ENCODE results near the gene CST9L. TPM values are rescaled to one million over a fixed set of nuclear protein-coding genes. Genes with fewer than 3 reads are reported as not detected.

Gene CST9L
- total RNA-seq, 1 experiment from 2014 or later, result not detected

DNA sequence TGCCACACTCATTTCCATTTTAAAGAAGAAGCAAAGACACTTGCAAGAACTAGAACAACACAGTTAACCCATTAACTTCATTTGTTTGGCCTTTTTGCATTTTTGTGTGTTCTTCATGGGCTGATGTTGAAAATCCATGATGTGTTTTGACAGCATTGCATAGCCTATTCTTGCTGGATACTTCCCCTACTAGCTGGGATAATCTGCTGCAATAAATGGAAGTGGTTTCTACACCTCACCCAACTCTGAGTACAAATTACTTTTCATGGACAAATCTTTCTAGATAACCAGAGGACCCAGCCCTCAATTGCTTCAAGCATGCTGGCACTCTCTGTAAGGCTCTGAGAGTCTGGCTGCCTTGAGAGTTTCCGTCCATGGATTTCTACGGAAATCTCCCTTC lies 26.5 kb downstream of the CST9L start:
- ChIA-PET POLR2A (ENCODE audit: unreplicated experiment) (no interaction called here), CTCF (no interaction called here)
- Histone ChIP-seq H3K27ac (no peak overlapping the region), H3K9me2 (ENCODE audit: insufficient read depth) (no peaks in the 10 kb centered on the region), H3K4me2 (no peak overlapping the region), H3F3A (ENCODE audit: insufficient read depth, low read depth) (0 out of 2 replicates have a peak, but pooled peaks cover 5% of the 10 kb centered on the region), H3K9me3 (ENCODE audit: insufficient read depth, low read depth) (no peaks in the 10 kb centered on the region; the same call in 1 of the 2 replicates), H2AFZ (no peak overlapping the region), H3K4me1 (replicated peaks; ENCODE audit: insufficient read depth) (no peaks in the 10 kb centered on the region; the same call in 1 of the 2 replicates), H4K20me1 (ENCODE audit: insufficient read depth) (no peaks in the 10 kb centered on the region), H3K79me2 (ENCODE audit: low read depth) (no peaks in the 10 kb centered on the region), H3K27me3 (ENCODE audit: insufficient read depth, low read depth) (no peaks in the 10 kb centered on the region), H3K36me3 (ENCODE audit: low read depth) (no peaks in the 10 kb centered on the region), H3K4me3 (no peak overlapping the region)
- BruUV-seq (replicated peaks), result no TSS peak
- intact Hi-C loops (cut with micrococcal nuclease; ENCODE audit: unreplicated experiment), result no loop called here
- DNase-seq, result peak in 1 of 2 experiments; percentile 3
- no peak for TF ChIP-seq EZH2 (IDR thresholded peaks at IDR 0.05; ENCODE audit: low read depth)
- TF ChIP-seq, protein P1, sequence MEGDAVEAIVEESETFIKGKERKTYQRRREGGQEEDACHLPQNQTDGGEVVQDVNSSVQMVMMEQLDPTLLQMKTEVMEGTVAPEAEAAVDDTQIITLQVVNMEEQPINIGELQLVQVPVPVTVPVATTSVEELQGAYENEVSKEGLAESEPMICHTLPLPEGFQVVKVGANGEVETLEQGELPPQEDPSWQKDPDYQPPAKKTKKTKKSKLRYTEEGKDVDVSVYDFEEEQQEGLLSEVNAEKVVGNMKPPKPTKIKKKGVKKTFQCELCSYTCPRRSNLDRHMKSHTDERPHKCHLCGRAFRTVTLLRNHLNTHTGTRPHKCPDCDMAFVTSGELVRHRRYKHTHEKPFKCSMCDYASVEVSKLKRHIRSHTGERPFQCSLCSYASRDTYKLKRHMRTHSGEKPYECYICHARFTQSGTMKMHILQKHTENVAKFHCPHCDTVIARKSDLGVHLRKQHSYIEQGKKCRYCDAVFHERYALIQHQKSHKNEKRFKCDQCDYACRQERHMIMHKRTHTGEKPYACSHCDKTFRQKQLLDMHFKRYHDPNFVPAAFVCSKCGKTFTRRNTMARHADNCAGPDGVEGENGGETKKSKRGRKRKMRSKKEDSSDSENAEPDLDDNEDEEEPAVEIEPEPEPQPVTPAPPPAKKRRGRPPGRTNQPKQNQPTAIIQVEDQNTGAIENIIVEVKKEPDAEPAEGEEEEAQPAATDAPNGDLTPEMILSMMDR (conservative IDR thresholded peaks at IDR 0.05), result no peak

DNA sequence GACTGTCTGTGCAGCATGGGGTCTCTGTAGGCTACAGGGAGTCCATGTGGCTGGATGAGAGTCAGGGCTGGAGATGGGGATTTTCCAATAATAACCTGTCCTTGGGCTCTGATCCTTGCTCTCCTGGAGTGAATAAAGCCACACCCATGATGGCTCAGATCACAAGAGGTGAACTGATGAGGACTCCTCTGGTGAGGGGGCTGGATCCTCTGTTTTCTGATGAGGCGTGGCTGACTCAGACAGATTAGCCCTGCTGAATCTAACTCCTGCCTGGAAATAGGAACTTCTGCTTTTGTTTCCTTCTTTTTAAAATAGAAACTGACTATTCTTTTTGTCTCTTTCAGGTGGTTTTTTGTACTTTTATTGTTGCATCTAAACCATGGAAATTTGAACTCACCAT lies 27.0 kb downstream of the CST9L start:
- no peak overlapping the region for H3K27ac ChIP-seq
- no peaks in the 10 kb centered on the region for H4K20me1 ChIP-seq (ENCODE audit: insufficient read depth)
- POLR2A ChIA-PET (ENCODE audit: unreplicated experiment), result no interaction called here
- H3K9me3 ChIP-seq (ENCODE audit: insufficient read depth, low read depth), result no peaks in the 10 kb centered on the region; the same call in 1 of the 2 replicates
- no peaks in the 10 kb centered on the region for H3K36me3 ChIP-seq (ENCODE audit: low read depth)
- no peaks in the 10 kb centered on the region for H3K27me3 ChIP-seq (ENCODE audit: insufficient read depth, low read depth)
- DNase-seq, result peak in 1 of 2 experiments; percentile 34
- no peak overlapping the region for H3K4me3 ChIP-seq
- H3F3A ChIP-seq (ENCODE audit: insufficient read depth, low read depth), result 0 out of 2 replicates have a peak, but pooled peaks cover 5% of the 10 kb centered on the region
- H3K9me2 ChIP-seq (ENCODE audit: insufficient read depth), result no peaks in the 10 kb centered on the region
- no TSS peak for BruUV-seq (replicated peaks)
- H3K4me1 ChIP-seq (replicated peaks; ENCODE audit: insufficient read depth), result no peaks in the 10 kb centered on the region; the same call in 1 of the 2 replicates
- CTCF ChIA-PET, result no interaction called here
- no peaks in the 10 kb centered on the region for H3K79me2 ChIP-seq (ENCODE audit: low read depth)
- no peak overlapping the region for H3K4me2 ChIP-seq
- intact Hi-C loops (cut with micrococcal nuclease; ENCODE audit: unreplicated experiment), result no loop called here
- no peak overlapping the region for H2AFZ ChIP-seq
- TF ChIP-seq, protein P1 (conservative IDR thresholded peaks at IDR 0.05), result no peak
- TF ChIP-seq EZH2 (IDR thresholded peaks at IDR 0.05; ENCODE audit: low read depth), result no peak

DNA sequence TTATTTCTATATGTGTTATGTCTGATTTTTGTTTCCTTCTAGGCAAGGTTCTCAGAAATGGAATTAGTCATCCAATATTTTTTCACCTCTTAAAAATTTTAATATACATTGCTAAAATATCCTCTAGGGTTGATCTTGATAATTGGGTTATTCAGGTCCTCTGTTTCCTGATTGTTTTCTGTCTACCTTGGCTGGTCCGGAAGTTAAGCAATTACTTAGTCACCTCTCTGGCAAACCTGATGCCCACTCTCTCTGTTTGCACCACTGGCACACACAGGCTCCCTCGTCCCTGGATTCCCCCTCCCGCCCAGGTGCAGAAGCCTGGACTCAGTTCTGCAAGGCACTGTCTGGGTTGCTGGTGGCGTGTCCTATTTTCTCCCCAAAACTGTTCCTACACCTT lies 27.7 kb downstream of the CST9L start:
- H3F3A ChIP-seq (ENCODE audit: insufficient read depth, low read depth), result 0 out of 2 replicates have a peak, but pooled peaks cover 5% of the 10 kb centered on the region
- peak in 1 of 2 experiments; percentile 69 for DNase-seq
- H3K27ac ChIP-seq, result no peak overlapping the region
- H3K4me2 ChIP-seq, result no peak overlapping the region
- TF ChIP-seq EZH2 (IDR thresholded peaks at IDR 0.05; ENCODE audit: low read depth), result no peak
- TF ChIP-seq, protein P1 (conservative IDR thresholded peaks at IDR 0.05), result no peak
- ChIA-PET CTCF (no interaction called here), POLR2A (ENCODE audit: unreplicated experiment) (no interaction called here)
- H4K20me1 ChIP-seq (ENCODE audit: insufficient read depth), result no peaks in the 10 kb centered on the region
- H3K79me2 ChIP-seq (ENCODE audit: low read depth), result no peaks in the 10 kb centered on the region
- no TSS peak for BruUV-seq (replicated peaks)
- no peaks in the 10 kb centered on the region for H3K27me3 ChIP-seq (ENCODE audit: insufficient read depth, low read depth)
- H3K9me2 ChIP-seq (ENCODE audit: insufficient read depth), result no peaks in the 10 kb centered on the region
- intact Hi-C loops (cut with micrococcal nuclease; ENCODE audit: unreplicated experiment), result no loop called here
- H3K4me1 ChIP-seq (replicated peaks; ENCODE audit: insufficient read depth), result no peaks in the 10 kb centered on the region; the same call in 1 of the 2 replicates
- no peaks in the 10 kb centered on the region; the same call in 1 of the 2 replicates for H3K9me3 ChIP-seq (ENCODE audit: insufficient read depth, low read depth)
- H3K36me3 ChIP-seq (ENCODE audit: low read depth), result no peaks in the 10 kb centered on the region
- H3K4me3 ChIP-seq, result no peak overlapping the region
- H2AFZ ChIP-seq, result no peak overlapping the region
